Fibroblast of lung (primary cell): ENCODE results near the gene C1QTNF9.

ENCODE experiments used
- CTCF ChIP-seq, 2 donors: IDR thresholded peaks in 1 of 2; conservative IDR thresholded peaks in 1 of 2; 1 replicate in 1 of 2; 2 replicates in 1 of 2; pipeline ENCODE4 v1.5.1; 2011 to 2012; ENCODE audit warnings: low read length in 2 of 2, control low read depth in 1 of 2, inconsistent platforms in 1 of 2, low read depth in 1 of 2, mild to moderate bottlenecking in 1 of 2
- EZH2 ChIP-seq: IDR thresholded peaks from 2 replicates; pipeline ENCODE4 v1.5.1; 2012; ENCODE audit warnings: low read length, control low read depth, mild to moderate bottlenecking; ENCODE audit errors: missing control alignments

GRCh38 chr13:24286624-24287023 is 22.8 kb upstream of the C1QTNF9 start:
- TF ChIP-seq CTCF (conservative IDR thresholded peaks at IDR 0.05 in 1 of 2, IDR thresholded peaks at IDR 0.05 in 1 of 2; ENCODE audit: low read depth in 1 of 2, low read length in 2 of 2) (no peak), EZH2 (no peak)
